Keratinocyte (primary cell): ENCODE data around the gene CRADD. TPM values are rescaled to one million over a fixed set of nuclear protein-coding genes. Genes with fewer than 3 reads are reported as not detected.

ENCODE experiments used
- DNase-seq: peaks from one replicate; pipeline ENCODE4 v3.0.0-alpha.2; 2011; ENCODE audit warnings: low read depth, missing footprints, low spot score
- FAIRE-seq: peaks from 2 replicates; lab custom pipeline; 2011; peaks lifted over from hg19 to GRCh38; lab: Jason Lieb, UNC
- H2AFZ ChIP-seq: 2 replicates; pipeline ENCODE4 v1.6.0; 2012; ENCODE audit warnings: low read length, control low read depth, inconsistent platforms; ENCODE audit not compliant: control insufficient read depth
- H3K27ac ChIP-seq: 2 replicates; pipeline ENCODE4 v1.5.1; 2011; ENCODE audit warnings: low read length; ENCODE audit not compliant: control insufficient read depth, insufficient read depth
- H3K27me3 ChIP-seq: 3 replicates; pipeline ENCODE4 v1.6.0; 2011; ENCODE audit warnings: low read length; ENCODE audit not compliant: control insufficient read depth, insufficient read depth; ENCODE audit errors: extremely low read depth
- H3K36me3 ChIP-seq, 2 experiments: 2 replicates in 1 of 2; 3 replicates in 1 of 2; pipeline ENCODE4 v1.5.1; 2011; ENCODE audit warnings: low read length in 2 of 2, mild to moderate bottlenecking in 1 of 2; ENCODE audit not compliant: control insufficient read depth in 2 of 2, insufficient read depth in 2 of 2; ENCODE audit errors: extremely low read depth in 1 of 2
- H3K4me1 ChIP-seq: 3 replicates; pipeline ENCODE4 v1.5.1; 2011; ENCODE audit warnings: low read length; ENCODE audit not compliant: control insufficient read depth, insufficient read depth; ENCODE audit errors: extremely low read depth
- H3K4me2 ChIP-seq: 3 replicates; pipeline ENCODE4 v1.6.0; 2011; ENCODE audit warnings: low read depth, low read length; ENCODE audit not compliant: control insufficient read depth, insufficient read depth; ENCODE audit errors: extremely low read depth
- H3K4me3 ChIP-seq, 3 experiments: fragments of 200-600 bp in 1 of 3; sonication (generic) in 1 of 3; 2 replicates in 2 of 3; 3 replicates in 1 of 3; pipeline ENCODE4 v1.5.1; 2011 to 2016; ENCODE audit warnings: low read length in 3 of 3, mild to moderate bottlenecking in 3 of 3, control low read depth in 2 of 3, inconsistent platforms in 1 of 3, low read depth in 1 of 3, mixed read lengths in 1 of 3, mixed run types in 1 of 3, moderate library complexity in 1 of 3; ENCODE audit not compliant: control insufficient read depth in 2 of 3, insufficient read depth in 2 of 3; ENCODE audit errors: extremely low read depth in 1 of 3
- H3K79me2 ChIP-seq: 2 replicates; pipeline ENCODE4 v1.6.0; 2012; ENCODE audit warnings: low read length; ENCODE audit not compliant: control insufficient read depth, insufficient read depth
- H3K9ac ChIP-seq: 3 replicates; pipeline ENCODE4 v1.6.0; 2011; ENCODE audit warnings: low read length; ENCODE audit not compliant: control insufficient read depth, insufficient read depth; ENCODE audit errors: extremely low read depth
- H3K9me1 ChIP-seq: 3 replicates; pipeline ENCODE4 v1.6.0; 2011; ENCODE audit warnings: low read length; ENCODE audit not compliant: control insufficient read depth, insufficient read depth; ENCODE audit errors: extremely low read depth
- H3K9me3 ChIP-seq: 2 replicates; pipeline ENCODE4 v1.5.1; 2012; ENCODE audit warnings: low read depth, low read length; ENCODE audit not compliant: control insufficient read depth
- H4K20me1 ChIP-seq: 3 replicates; pipeline ENCODE4 v1.6.0; 2011; ENCODE audit warnings: low read length; ENCODE audit not compliant: control insufficient read depth, insufficient read depth; ENCODE audit errors: extremely low read depth
- CTCF ChIP-seq, 3 experiments: IDR thresholded peaks in 1 of 3; conservative IDR thresholded peaks in 1 of 3; optimal IDR thresholded peaks in 1 of 3; 2 replicates in 2 of 3; 3 replicates in 1 of 3; pipeline versions ENCODE3 to v1.5.1; 2011; ENCODE audit warnings: low read length in 3 of 3, mild to moderate bottlenecking in 3 of 3, moderate library complexity in 2 of 3, control low read depth in 1 of 3, inconsistent platforms in 1 of 3; ENCODE audit not compliant: insufficient read depth in 2 of 3; ENCODE audit errors: extremely low read depth in 1 of 3
- EZH2 ChIP-seq: IDR thresholded peaks from one replicate; pipeline ENCODE4 v1.6.1; 2012; ENCODE audit warnings: inconsistent platforms, mild to moderate bottlenecking, low read length, moderate library complexity
- dilution Hi-C: fragments of 300-500 bp; cut with MboI; formaldehyde crosslinking; loops from one replicate; pipeline ENCODE4 v1.7.0; 2020; ENCODE audit warnings: low sequenced_read_pairs; ENCODE audit not compliant: extremely low pct_ligation_motif_present
- polyA plus RNA-seq, 5 experiments: library from polyadenylated mRNA; depleted of rRNA in 3 of 5; stranded (reverse) in 3 of 5; stranded (forward) in 1 of 5; unstranded in 1 of 5; fragments of >200 nt; gene quantifications; 1 replicate in 1 of 5; 2 replicates in 3 of 5; 3 replicates in 1 of 5; pipeline versions ENCODE4 v1.2.1 to v1.2.3, GENCODE V29; 2011 to 2012; ENCODE audit warnings: missing spikeins in 2 of 5, low read depth in 1 of 5, low replicate concordance in 1 of 5

The CRADD gene
- polyA plus RNA-seq, 1 donor (not counting 4 experiments of a cell fraction or from before 2014, with no cell fraction given) = 11.2 TPM

DNA sequence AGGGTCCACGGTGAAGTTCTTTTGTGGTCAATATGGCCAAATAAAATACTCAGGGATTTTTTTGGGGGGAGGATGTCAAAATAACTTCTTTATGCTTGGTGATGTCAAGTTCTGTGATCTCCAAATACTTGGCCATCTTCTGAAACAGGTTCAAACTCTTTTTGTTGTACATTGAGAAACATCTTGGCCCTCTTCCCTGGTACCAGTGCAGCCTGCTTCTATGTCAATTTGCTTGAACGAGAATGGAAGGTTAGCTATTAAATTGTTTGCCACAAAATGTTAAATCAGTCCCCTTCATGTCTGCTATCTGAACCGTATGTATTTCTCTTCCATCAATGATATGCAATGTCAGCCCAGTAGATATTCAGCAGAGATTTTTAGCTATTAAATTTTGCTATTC is 6.1 kb upstream of the CRADD start:
- dilution Hi-C loops = no loop called here
- H3K9ac ChIP-seq = no peak overlapping the region
- TF ChIP-seq EZH2 (no peak), CTCF (optimal IDR thresholded peaks at IDR 0.05 in 1 of 3, IDR thresholded peaks at IDR 0.05 in 1 of 3, conservative IDR thresholded peaks at IDR 0.05 in 1 of 3; ENCODE audit: extremely low read depth in 1 of 3, insufficient read depth in 2 of 3, low read length in 3 of 3) (no peak)
- H3K4me2 ChIP-seq = no peak overlapping the region
- no peaks in the 10 kb centered on the region for H3K9me1 ChIP-seq
- no peaks in the 10 kb centered on the region for H3K4me1 ChIP-seq
- no peak overlapping the region for H3K4me3 ChIP-seq
- no peak overlapping the region for H2AFZ ChIP-seq
- H4K20me1 ChIP-seq = no peaks in the 10 kb centered on the region
- no peak overlapping the region for H3K27ac ChIP-seq
- no peak for FAIRE-seq
- H3K27me3 ChIP-seq = no peaks in the 10 kb centered on the region
- H3K9me3 ChIP-seq = no peaks in the 10 kb centered on the region
- H3K36me3 ChIP-seq = no peaks in the 10 kb centered on the region
- no peaks in the 10 kb centered on the region for H3K79me2 ChIP-seq
- no peak for DNase-seq

- dilution Hi-C loops = no loop called here
- FAIRE-seq (no peak), DNase-seq (no peak)
- no peaks in the 10 kb centered on the region for H3K79me2 ChIP-seq
- H3K4me1 ChIP-seq = peaks cover 4% of the 10 kb centered on the region
- no peak overlapping the region for H2AFZ ChIP-seq
- no peak overlapping the region for H3K9ac ChIP-seq
- H3K27ac ChIP-seq = no peak overlapping the region
- no peaks in the 10 kb centered on the region for H4K20me1 ChIP-seq
- H3K4me3 ChIP-seq = no peak overlapping the region
- no peak for TF ChIP-seq CTCF (optimal IDR thresholded peaks at IDR 0.05 in 1 of 3, IDR thresholded peaks at IDR 0.05 in 1 of 3, conservative IDR thresholded peaks at IDR 0.05 in 1 of 3; ENCODE audit: extremely low read depth in 1 of 3, insufficient read depth in 2 of 3, low read length in 3 of 3)
- no peak for TF ChIP-seq EZH2
- H3K27me3 ChIP-seq = no peaks in the 10 kb centered on the region
- H3K36me3 ChIP-seq = no peaks in the 10 kb centered on the region
- H3K9me1 ChIP-seq = no peaks in the 10 kb centered on the region
- no peak overlapping the region for H3K4me2 ChIP-seq
- H3K9me3 ChIP-seq = no peaks in the 10 kb centered on the region
Measured at GRCh38 chr12:93673084-93673483, 4.1 kb upstream of the CRADD start.
